Measurements from ENCODE around the gene TMEM150C. TPM values are rescaled to one million over a fixed set of nuclear protein-coding genes. Genes with fewer than 3 reads are reported as not detected.

The TMEM150C gene
- total RNA-seq, 1 donor from 2014 or later: 8.8 TPM

Other genes with a start within 250 kb of the TMEM150C start
- gene HNRNPD, start 188.0 kb downstream of the TMEM150C start, total RNA-seq: 123 TPM
- gene HNRNPDL, start 131.5 kb downstream of the TMEM150C start, total RNA-seq: 158 TPM
- 30.1 TPM for gene ENOPH1, start 131.4 kb downstream of the TMEM150C start, total RNA-seq
- gene SCD5, start 236.8 kb upstream of the TMEM150C start, total RNA-seq: 22.9 TPM